HL-60 (cell line): Measurements from ENCODE around the gene SH3TC2.

Experiments
- CTCF ChIP-seq: IDR thresholded peaks from one replicate; pipeline ENCODE4 v1.5.1; 2011; ENCODE audit warnings: low read length, control low read depth, inconsistent platforms; ENCODE audit not compliant: insufficient read depth
- TF ChIP-seq, protein P1 (sequence below): IDR thresholded peaks from 2 replicates; pipeline ENCODE4 v1.6.1; 2012; ENCODE audit warnings: low read depth; ENCODE audit not compliant: insufficient replicate concordance

DNA sequence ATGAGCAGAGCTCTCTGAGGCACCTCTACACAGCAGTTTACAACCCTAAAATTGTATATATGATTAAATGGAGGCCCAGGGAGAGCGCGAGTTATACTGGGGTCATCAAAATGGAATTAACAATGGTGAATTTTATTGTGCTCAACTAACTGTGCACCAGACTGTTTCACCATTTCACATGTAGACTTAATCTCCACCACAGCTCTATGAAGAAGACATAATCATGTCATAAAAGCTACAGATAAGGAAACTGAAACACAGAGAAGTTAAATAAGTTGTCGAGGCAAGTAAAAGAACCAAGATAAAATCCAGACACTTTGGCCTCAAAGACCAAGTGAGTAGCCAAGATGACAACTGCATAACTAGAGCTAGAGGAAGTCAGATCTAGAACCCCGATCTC is 1.5 kb downstream of the SH3TC2 start:
- TF ChIP-seq CTCF = no peak
- TF ChIP-seq, protein P1, sequence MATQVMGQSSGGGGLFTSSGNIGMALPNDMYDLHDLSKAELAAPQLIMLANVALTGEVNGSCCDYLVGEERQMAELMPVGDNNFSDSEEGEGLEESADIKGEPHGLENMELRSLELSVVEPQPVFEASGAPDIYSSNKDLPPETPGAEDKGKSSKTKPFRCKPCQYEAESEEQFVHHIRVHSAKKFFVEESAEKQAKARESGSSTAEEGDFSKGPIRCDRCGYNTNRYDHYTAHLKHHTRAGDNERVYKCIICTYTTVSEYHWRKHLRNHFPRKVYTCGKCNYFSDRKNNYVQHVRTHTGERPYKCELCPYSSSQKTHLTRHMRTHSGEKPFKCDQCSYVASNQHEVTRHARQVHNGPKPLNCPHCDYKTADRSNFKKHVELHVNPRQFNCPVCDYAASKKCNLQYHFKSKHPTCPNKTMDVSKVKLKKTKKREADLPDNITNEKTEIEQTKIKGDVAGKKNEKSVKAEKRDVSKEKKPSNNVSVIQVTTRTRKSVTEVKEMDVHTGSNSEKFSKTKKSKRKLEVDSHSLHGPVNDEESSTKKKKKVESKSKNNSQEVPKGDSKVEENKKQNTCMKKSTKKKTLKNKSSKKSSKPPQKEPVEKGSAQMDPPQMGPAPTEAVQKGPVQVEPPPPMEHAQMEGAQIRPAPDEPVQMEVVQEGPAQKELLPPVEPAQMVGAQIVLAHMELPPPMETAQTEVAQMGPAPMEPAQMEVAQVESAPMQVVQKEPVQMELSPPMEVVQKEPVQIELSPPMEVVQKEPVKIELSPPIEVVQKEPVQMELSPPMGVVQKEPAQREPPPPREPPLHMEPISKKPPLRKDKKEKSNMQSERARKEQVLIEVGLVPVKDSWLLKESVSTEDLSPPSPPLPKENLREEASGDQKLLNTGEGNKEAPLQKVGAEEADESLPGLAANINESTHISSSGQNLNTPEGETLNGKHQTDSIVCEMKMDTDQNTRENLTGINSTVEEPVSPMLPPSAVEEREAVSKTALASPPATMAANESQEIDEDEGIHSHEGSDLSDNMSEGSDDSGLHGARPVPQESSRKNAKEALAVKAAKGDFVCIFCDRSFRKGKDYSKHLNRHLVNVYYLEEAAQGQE = no peak
